ENCODE data around the gene KISS1.

KISS1 gene

GRCh38 chr1:204202481-204202880, 6.2 kb upstream of the KISS1 start:
- Histone ChIP-seq H3F3A (ENCODE audit: control insufficient read depth, insufficient read depth) (no peaks in the 10 kb centered on the region), H3K4me2 (ENCODE audit: low read length) (no peak overlapping the region), H3K79me2 (ENCODE audit: control insufficient read depth, low read length) (no peaks in the 10 kb centered on the region), H3K27me3 (ENCODE audit: control insufficient read depth, low read length) (peaks cover 19% of the 10 kb centered on the region; the same call in 1 of the 2 replicates), H3K4me1 (ENCODE audit: control insufficient read depth, low read length) (no peaks in the 10 kb centered on the region), H3K27ac (ENCODE audit: low read depth, low read length) (no peak overlapping the region), H3K9me3 (ENCODE audit: control insufficient read depth, insufficient read depth, low read length) (no peaks in the 10 kb centered on the region), H3K36me3 (ENCODE audit: control insufficient read depth, low read length) (no peaks in the 10 kb centered on the region), H3K9me2 (replicated peaks; ENCODE audit: control insufficient read depth, low read length) (no peaks in the 10 kb centered on the region), H4K20me1 (ENCODE audit: control insufficient read depth, insufficient read depth, low read depth, low read length) (no peaks in the 10 kb centered on the region), H3K4me3 (ENCODE audit: low read length) (no peak overlapping the region)
- no peak for TF ChIP-seq EZH2phosphoT487 (IDR thresholded peaks at IDR 0.05; ENCODE audit: borderline replicate concordance, low read length)
- no peak for TF ChIP-seq CTCF (IDR thresholded peaks at IDR 0.05; ENCODE audit: low read depth, low read length, poor library complexity, severe bottlenecking)

GRCh38 chr1:204201348-204202040, 5.2 kb upstream of the KISS1 start:
- Histone ChIP-seq H3K9me3 (ENCODE audit: control insufficient read depth, insufficient read depth, low read length) (no peaks in the 10 kb centered on the region), H3K4me2 (ENCODE audit: low read length) (no peak overlapping the region), H3K36me3 (ENCODE audit: control insufficient read depth, low read length) (no peaks in the 10 kb centered on the region), H3K9me2 (replicated peaks; ENCODE audit: control insufficient read depth, low read length) (no peaks in the 10 kb centered on the region), H3K27ac (ENCODE audit: low read depth, low read length) (no peak overlapping the region), H3F3A (ENCODE audit: control insufficient read depth, insufficient read depth) (no peaks in the 10 kb centered on the region), H3K27me3 (ENCODE audit: control insufficient read depth, low read length) (peaks cover 12% of the 10 kb centered on the region; the same call in 1 of the 2 replicates), H3K4me1 (ENCODE audit: control insufficient read depth, low read length) (no peaks in the 10 kb centered on the region), H3K4me3 (ENCODE audit: low read length) (no peak overlapping the region), H4K20me1 (ENCODE audit: control insufficient read depth, insufficient read depth, low read depth, low read length) (no peaks in the 10 kb centered on the region), H3K79me2 (ENCODE audit: control insufficient read depth, low read length) (no peaks in the 10 kb centered on the region)
- no peak for TF ChIP-seq CTCF (IDR thresholded peaks at IDR 0.05; ENCODE audit: low read depth, low read length, poor library complexity, severe bottlenecking)
- no peak for TF ChIP-seq EZH2phosphoT487 (IDR thresholded peaks at IDR 0.05; ENCODE audit: borderline replicate concordance, low read length)

GRCh38 chr1:204199579-204199978, 3.3 kb upstream of the KISS1 start:
- TF ChIP-seq CTCF (IDR thresholded peaks at IDR 0.05; ENCODE audit: low read depth, low read length, poor library complexity, severe bottlenecking) = no peak
- no peak for TF ChIP-seq EZH2phosphoT487 (IDR thresholded peaks at IDR 0.05; ENCODE audit: borderline replicate concordance, low read length)
- Histone ChIP-seq H3K79me2 (ENCODE audit: control insufficient read depth, low read length) (no peaks in the 10 kb centered on the region), H3K27me3 (ENCODE audit: control insufficient read depth, low read length) (peaks cover 4% of the 10 kb centered on the region; the same call in 1 of the 2 replicates), H4K20me1 (ENCODE audit: control insufficient read depth, insufficient read depth, low read depth, low read length) (no peaks in the 10 kb centered on the region), H3K4me1 (ENCODE audit: control insufficient read depth, low read length) (no peaks in the 10 kb centered on the region), H3K27ac (ENCODE audit: low read depth, low read length) (no peak overlapping the region), H3K9me3 (ENCODE audit: control insufficient read depth, insufficient read depth, low read length) (peaks cover 2% of the 10 kb centered on the region), H3F3A (ENCODE audit: control insufficient read depth, insufficient read depth) (no peaks in the 10 kb centered on the region), H3K4me3 (ENCODE audit: low read length) (no peak overlapping the region), H3K4me2 (ENCODE audit: low read length) (no peak overlapping the region), H3K36me3 (ENCODE audit: control insufficient read depth, low read length) (no peaks in the 10 kb centered on the region), H3K9me2 (replicated peaks; ENCODE audit: control insufficient read depth, low read length) (no peaks in the 10 kb centered on the region)

Measured in DOHH2 (cell line).